Keratinocyte (primary cell): Measurements from ENCODE around the gene TPD52L1. TPM values are rescaled to one million over a fixed set of nuclear protein-coding genes. Genes with fewer than 3 reads are reported as not detected.

ENCODE experiments used
- DNase-seq: peaks from one replicate; pipeline ENCODE4 v3.0.0-alpha.2; 2011; ENCODE audit warnings: low read depth, missing footprints, low spot score
- FAIRE-seq: peaks from 2 replicates; lab custom pipeline; 2011; peaks lifted over from hg19 to GRCh38; lab: Jason Lieb, UNC
- H2AFZ ChIP-seq: 2 replicates; pipeline ENCODE4 v1.6.0; 2012; ENCODE audit warnings: low read length, control low read depth, inconsistent platforms; ENCODE audit not compliant: control insufficient read depth
- H3K27ac ChIP-seq: 2 replicates; pipeline ENCODE4 v1.5.1; 2011; ENCODE audit warnings: low read length; ENCODE audit not compliant: control insufficient read depth, insufficient read depth
- H3K27me3 ChIP-seq: 3 replicates; pipeline ENCODE4 v1.6.0; 2011; ENCODE audit warnings: low read length; ENCODE audit not compliant: control insufficient read depth, insufficient read depth; ENCODE audit errors: extremely low read depth
- H3K36me3 ChIP-seq, 2 experiments: 2 replicates in 1 of 2; 3 replicates in 1 of 2; pipeline ENCODE4 v1.5.1; 2011; ENCODE audit warnings: low read length in 2 of 2, mild to moderate bottlenecking in 1 of 2; ENCODE audit not compliant: control insufficient read depth in 2 of 2, insufficient read depth in 2 of 2; ENCODE audit errors: extremely low read depth in 1 of 2
- H3K4me1 ChIP-seq: 3 replicates; pipeline ENCODE4 v1.5.1; 2011; ENCODE audit warnings: low read length; ENCODE audit not compliant: control insufficient read depth, insufficient read depth; ENCODE audit errors: extremely low read depth
- H3K4me2 ChIP-seq: 3 replicates; pipeline ENCODE4 v1.6.0; 2011; ENCODE audit warnings: low read depth, low read length; ENCODE audit not compliant: control insufficient read depth, insufficient read depth; ENCODE audit errors: extremely low read depth
- H3K4me3 ChIP-seq, 3 experiments: fragments of 200-600 bp in 1 of 3; sonication (generic) in 1 of 3; 2 replicates in 2 of 3; 3 replicates in 1 of 3; pipeline ENCODE4 v1.5.1; 2011 to 2016; ENCODE audit warnings: low read length in 3 of 3, mild to moderate bottlenecking in 3 of 3, control low read depth in 2 of 3, inconsistent platforms in 1 of 3, low read depth in 1 of 3, mixed read lengths in 1 of 3, mixed run types in 1 of 3, moderate library complexity in 1 of 3; ENCODE audit not compliant: control insufficient read depth in 2 of 3, insufficient read depth in 2 of 3; ENCODE audit errors: extremely low read depth in 1 of 3
- H3K79me2 ChIP-seq: 2 replicates; pipeline ENCODE4 v1.6.0; 2012; ENCODE audit warnings: low read length; ENCODE audit not compliant: control insufficient read depth, insufficient read depth
- H3K9ac ChIP-seq: 3 replicates; pipeline ENCODE4 v1.6.0; 2011; ENCODE audit warnings: low read length; ENCODE audit not compliant: control insufficient read depth, insufficient read depth; ENCODE audit errors: extremely low read depth
- H3K9me1 ChIP-seq: 3 replicates; pipeline ENCODE4 v1.6.0; 2011; ENCODE audit warnings: low read length; ENCODE audit not compliant: control insufficient read depth, insufficient read depth; ENCODE audit errors: extremely low read depth
- H3K9me3 ChIP-seq: 2 replicates; pipeline ENCODE4 v1.5.1; 2012; ENCODE audit warnings: low read depth, low read length; ENCODE audit not compliant: control insufficient read depth
- H4K20me1 ChIP-seq: 3 replicates; pipeline ENCODE4 v1.6.0; 2011; ENCODE audit warnings: low read length; ENCODE audit not compliant: control insufficient read depth, insufficient read depth; ENCODE audit errors: extremely low read depth
- EZH2 ChIP-seq: IDR thresholded peaks from one replicate; pipeline ENCODE4 v1.6.1; 2012; ENCODE audit warnings: inconsistent platforms, mild to moderate bottlenecking, low read length, moderate library complexity
- dilution Hi-C: fragments of 300-500 bp; cut with MboI; formaldehyde crosslinking; loops from one replicate; pipeline ENCODE4 v1.7.0; 2020; ENCODE audit warnings: low sequenced_read_pairs; ENCODE audit not compliant: extremely low pct_ligation_motif_present
- polyA plus RNA-seq, 5 experiments: library from polyadenylated mRNA; depleted of rRNA in 3 of 5; stranded (reverse) in 3 of 5; stranded (forward) in 1 of 5; unstranded in 1 of 5; fragments of >200 nt; gene quantifications; 1 replicate in 1 of 5; 2 replicates in 3 of 5; 3 replicates in 1 of 5; pipeline versions ENCODE4 v1.2.1 to v1.2.3, GENCODE V29; 2011 to 2012; ENCODE audit warnings: missing spikeins in 2 of 5, low read depth in 1 of 5, low replicate concordance in 1 of 5
- TF ChIP-seq, protein P1 (sequence below), 3 experiments: IDR thresholded peaks in 1 of 3; conservative IDR thresholded peaks in 1 of 3; optimal IDR thresholded peaks in 1 of 3; 2 replicates in 2 of 3; 3 replicates in 1 of 3; pipeline versions ENCODE3 to v1.5.1; 2011; ENCODE audit warnings: low read length in 3 of 3, mild to moderate bottlenecking in 3 of 3, moderate library complexity in 2 of 3, control low read depth in 1 of 3, inconsistent platforms in 1 of 3; ENCODE audit not compliant: insufficient read depth in 2 of 3; ENCODE audit errors: extremely low read depth in 1 of 3

TPD52L1 gene
- polyA plus RNA-seq, 1 donor (not counting 4 experiments of a cell fraction or from before 2014, with no cell fraction given), result 135 TPM

DNA sequence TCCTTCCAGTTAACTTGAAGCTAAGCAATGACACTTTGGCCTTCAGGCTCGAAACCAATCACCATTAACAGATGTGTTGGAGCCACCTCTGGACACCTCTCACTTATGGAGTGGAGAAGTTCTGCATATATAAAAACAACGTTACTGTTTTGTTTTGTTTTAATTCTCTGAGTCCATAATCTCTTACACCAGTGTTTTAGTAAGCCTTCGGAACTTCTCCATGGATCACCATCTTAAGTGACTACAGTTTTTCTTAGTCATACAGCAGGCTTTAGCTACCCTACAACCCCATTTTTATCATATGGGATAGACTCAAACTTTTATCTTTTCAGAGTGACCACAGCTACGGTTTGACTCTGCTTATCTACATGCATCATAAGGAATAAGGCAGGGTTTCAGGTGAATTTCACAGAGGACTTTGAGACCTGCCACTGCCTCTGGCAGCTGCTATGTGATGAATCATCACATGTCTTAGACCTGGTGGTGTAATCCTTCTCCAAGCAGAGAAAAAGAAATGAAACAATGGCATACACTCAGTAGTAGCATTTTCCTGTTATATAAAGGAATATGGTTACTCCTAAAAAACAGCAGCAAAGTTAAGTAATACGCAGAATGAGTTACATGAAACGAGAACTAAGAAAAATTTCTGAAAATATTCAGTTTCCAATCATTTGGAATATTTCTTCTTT is 153.7 kb downstream of the TPD52L1 start:
- Histone ChIP-seq H3K9me3 (no peaks in the 10 kb centered on the region), H3K9me1 (no peaks in the 10 kb centered on the region), H3K27me3 (no peaks in the 10 kb centered on the region), H3K27ac (no peak overlapping the region), H3K36me3 (no peaks in the 10 kb centered on the region), H3K4me1 (no peaks in the 10 kb centered on the region), H3K79me2 (no peaks in the 10 kb centered on the region), H3K4me2 (no peak overlapping the region), H2AFZ (no peak overlapping the region), H3K9ac (no peak overlapping the region), H4K20me1 (no peaks in the 10 kb centered on the region), H3K4me3 (no peak overlapping the region)
- DNase-seq (no peak), FAIRE-seq (peak; percentile 71)
- no peak for TF ChIP-seq EZH2
- TF ChIP-seq, protein P1, sequence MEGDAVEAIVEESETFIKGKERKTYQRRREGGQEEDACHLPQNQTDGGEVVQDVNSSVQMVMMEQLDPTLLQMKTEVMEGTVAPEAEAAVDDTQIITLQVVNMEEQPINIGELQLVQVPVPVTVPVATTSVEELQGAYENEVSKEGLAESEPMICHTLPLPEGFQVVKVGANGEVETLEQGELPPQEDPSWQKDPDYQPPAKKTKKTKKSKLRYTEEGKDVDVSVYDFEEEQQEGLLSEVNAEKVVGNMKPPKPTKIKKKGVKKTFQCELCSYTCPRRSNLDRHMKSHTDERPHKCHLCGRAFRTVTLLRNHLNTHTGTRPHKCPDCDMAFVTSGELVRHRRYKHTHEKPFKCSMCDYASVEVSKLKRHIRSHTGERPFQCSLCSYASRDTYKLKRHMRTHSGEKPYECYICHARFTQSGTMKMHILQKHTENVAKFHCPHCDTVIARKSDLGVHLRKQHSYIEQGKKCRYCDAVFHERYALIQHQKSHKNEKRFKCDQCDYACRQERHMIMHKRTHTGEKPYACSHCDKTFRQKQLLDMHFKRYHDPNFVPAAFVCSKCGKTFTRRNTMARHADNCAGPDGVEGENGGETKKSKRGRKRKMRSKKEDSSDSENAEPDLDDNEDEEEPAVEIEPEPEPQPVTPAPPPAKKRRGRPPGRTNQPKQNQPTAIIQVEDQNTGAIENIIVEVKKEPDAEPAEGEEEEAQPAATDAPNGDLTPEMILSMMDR (optimal IDR thresholded peaks at IDR 0.05 in 1 of 3, IDR thresholded peaks at IDR 0.05 in 1 of 3, conservative IDR thresholded peaks at IDR 0.05 in 1 of 3; ENCODE audit: extremely low read depth in 1 of 3, insufficient read depth in 2 of 3, low read length in 3 of 3), result no peak
- dilution Hi-C loops, result no loop called here

DNA sequence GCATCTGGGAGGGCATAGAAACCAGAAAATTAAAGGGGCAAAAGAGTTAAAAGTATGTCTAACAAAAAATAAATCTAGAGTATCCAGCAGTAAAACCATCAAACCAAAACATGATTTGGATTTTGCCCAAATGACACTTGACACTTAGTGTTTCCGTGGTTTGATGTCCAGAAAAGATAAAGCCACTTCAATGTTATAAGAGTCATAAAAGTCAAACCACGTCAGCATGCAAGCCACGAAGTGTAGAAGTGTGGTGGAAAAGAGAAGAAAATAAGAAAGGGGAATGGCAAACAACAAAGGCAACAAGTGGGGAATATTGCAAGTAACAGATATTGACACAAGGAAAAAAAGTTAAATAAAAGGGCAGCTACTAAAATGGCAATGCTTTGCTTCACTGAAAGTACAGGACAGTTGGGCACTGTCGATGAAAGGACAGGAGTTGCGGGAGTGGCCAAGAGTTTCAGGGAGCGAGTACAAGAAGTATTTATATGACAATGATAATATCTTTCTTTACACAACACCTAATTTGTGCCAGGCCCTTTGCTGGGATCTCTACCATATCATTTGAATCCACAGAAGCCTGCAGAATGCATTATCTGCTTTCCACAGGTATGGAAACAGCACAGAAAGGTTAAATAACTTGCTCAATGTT is 154.5 kb downstream of the TPD52L1 start:
- DNase-seq (no peak), FAIRE-seq (no peak)
- no peak overlapping the region for H3K4me3 ChIP-seq
- no peak overlapping the region for H3K27ac ChIP-seq
- no peak overlapping the region for H3K9ac ChIP-seq
- H3K27me3 ChIP-seq, result no peaks in the 10 kb centered on the region
- no peaks in the 10 kb centered on the region for H3K4me1 ChIP-seq
- H3K9me3 ChIP-seq, result no peaks in the 10 kb centered on the region
- H3K36me3 ChIP-seq, result no peaks in the 10 kb centered on the region
- H3K79me2 ChIP-seq, result no peaks in the 10 kb centered on the region
- TF ChIP-seq, protein P1 (optimal IDR thresholded peaks at IDR 0.05 in 1 of 3, IDR thresholded peaks at IDR 0.05 in 1 of 3, conservative IDR thresholded peaks at IDR 0.05 in 1 of 3; ENCODE audit: extremely low read depth in 1 of 3, insufficient read depth in 2 of 3, low read length in 3 of 3), result no peak
- TF ChIP-seq EZH2, result no peak
- dilution Hi-C loops, result no loop called here
- H4K20me1 ChIP-seq, result no peaks in the 10 kb centered on the region
- H3K4me2 ChIP-seq, result no peak overlapping the region
- no peaks in the 10 kb centered on the region for H3K9me1 ChIP-seq
- no peak overlapping the region for H2AFZ ChIP-seq
